Spleen (tissue), 11 donors: Measurements from ENCODE around the gene RTL1. TPM values are rescaled to one million over a fixed set of nuclear protein-coding genes. Genes with fewer than 3 reads are reported as not detected.

Experiments used
- DNase-seq: peaks from one replicate; pipeline ENCODE4 v3.0.0-alpha.2; 2020
- H3K27ac ChIP-seq, 8 donors: fragments of 200-600 bp; sonication (generic) in 7 of 8; 1 replicate in 4 of 8; 2 replicates in 4 of 8; pipeline versions ENCODE4 v1.5.0 to v1.8.0; 2016 to 2021; ENCODE audit warnings: inconsistent platforms in 4 of 8, mild to moderate bottlenecking in 4 of 8, moderate library complexity in 1 of 8
- H3K27me3 ChIP-seq, 7 donors: fragments of 200-600 bp; sonication (generic) in 6 of 7; replicated peaks in 1 of 7; 1 replicate in 4 of 7; 2 replicates in 3 of 7; pipeline versions ENCODE4 v1.5.0 to v1.8.0; 2016 to 2021; ENCODE audit warnings: inconsistent platforms in 3 of 7, mild to moderate bottlenecking in 1 of 7
- H3K36me3 ChIP-seq, 6 donors: fragments of 200-600 bp; sonication (generic) in 5 of 6; 1 replicate in 4 of 6; 2 replicates in 2 of 6; pipeline versions ENCODE4 v1.5.0 to v1.8.0; 2016 to 2021; ENCODE audit warnings: inconsistent platforms in 2 of 6
- H3K4me1 ChIP-seq, 6 donors: fragments of 200-600 bp; sonication (generic) in 5 of 6; 1 replicate in 3 of 6; 2 replicates in 3 of 6; pipeline versions ENCODE4 v1.5.0 to v1.8.0; 2016 to 2021; ENCODE audit warnings: inconsistent platforms in 3 of 6
- H3K4me3 ChIP-seq, 8 donors: fragments of 200-600 bp; sonication (generic) in 7 of 8; 1 replicate in 4 of 8; 2 replicates in 4 of 8; pipeline versions ENCODE4 v1.5.0 to v1.8.0; 2016 to 2021; ENCODE audit warnings: inconsistent platforms in 4 of 8, mild to moderate bottlenecking in 4 of 8, moderate library complexity in 2 of 8
- H3K9me3 ChIP-seq, 8 donors: fragments of 200-600 bp; sonication (generic) in 7 of 8; 1 replicate in 4 of 8; 2 replicates in 4 of 8; pipeline versions ENCODE4 v1.5.0 to v1.8.0; 2016 to 2021; ENCODE audit warnings: inconsistent platforms in 4 of 8
- POLR2A ChIP-seq, 3 donors: fragments of 450-650 bp; IDR thresholded peaks; one replicate each; pipeline ENCODE4 v1.5.1; 2017; ENCODE audit warnings: antibody characterized with exemption in 3 of 3, mild to moderate bottlenecking in 1 of 3
- POLR2AphosphoS5 ChIP-seq, 3 donors: sonication (generic); formaldehyde crosslinking; IDR thresholded peaks; one replicate each; pipeline ENCODE4 v1.5.1; 2017; ENCODE audit warnings: antibody characterized with exemption in 3 of 3
- WGBS, 5 donors: extraction: QIAGEN DNeasy Blood & Tissue Kit in 3 of 5; methylation state at CpG; one replicate each; pipeline versions ENCODE4 v1.1.5 to v1.1.7; 2013 to 2018; 5-methylcytosine and 5-hydroxymethylcytosine counted together
- intact Hi-C: fragments of 100-400 bp; cut with DNase I; formaldehyde crosslinking; loops from one replicate; pipeline ENCODE4 v1.15.0; 2023; ENCODE audit warnings: low total_unique reads
- polyA plus RNA-seq, 3 donors: library from polyadenylated mRNA; stranded (reverse); fragments of 200-250 nt; gene quantifications; one replicate each; pipeline ENCODE4 v1.2.1, GENCODE V29; 2013
- total RNA-seq, 7 donors: library from RNA; depleted of rRNA in 3 of 7; stranded (reverse); fragments of >200 nt in 3 of 7; fragmentation: NEBNext Ultra II Directional in 4 of 7; extraction: Animal tissue kit (Norgen Biotek cat#: 25700) in 4 of 7; gene quantifications; one replicate each; pipeline versions ENCODE4 v1.1.0 to v1.2.1, GENCODE V29; 2016 to 2021
- TF ChIP-seq, protein P1 (sequence below), 11 experiments: fragments of 200-600 bp in 7 of 11; fragments of 450-650 bp in 4 of 11; sonication (generic) in 4 of 11; IDR thresholded peaks in 8 of 11; conservative IDR thresholded peaks in 3 of 11; 1 replicate in 7 of 11; 2 replicates in 4 of 11; pipeline versions ENCODE4 v1.4.0 to v1.8.0; 2016 to 2021; ENCODE audit warnings: antibody characterized with exemption in 11 of 11, inconsistent platforms in 4 of 11, mild to moderate bottlenecking in 1 of 11
- donor health status: healthy with polysubstance abuse.
- donor health status: DM: no; HTN: no; CAD: no; lungs with moderate emphysema.
- donor health status: DM: no; HTN: no; CAD: no.
- donor health status: Bipolar disorder and iron deficiency.
- donor health status: healthy.
- donor health status: DM: no; HTN: no; CAD: no.
- donor health status: DM: yes; HTN: yes; CAD: no.

Gene RTL1
- total and polyA plus RNA-seq, 10 donors: under 0.01 TPM; not detected in 9

DNA sequence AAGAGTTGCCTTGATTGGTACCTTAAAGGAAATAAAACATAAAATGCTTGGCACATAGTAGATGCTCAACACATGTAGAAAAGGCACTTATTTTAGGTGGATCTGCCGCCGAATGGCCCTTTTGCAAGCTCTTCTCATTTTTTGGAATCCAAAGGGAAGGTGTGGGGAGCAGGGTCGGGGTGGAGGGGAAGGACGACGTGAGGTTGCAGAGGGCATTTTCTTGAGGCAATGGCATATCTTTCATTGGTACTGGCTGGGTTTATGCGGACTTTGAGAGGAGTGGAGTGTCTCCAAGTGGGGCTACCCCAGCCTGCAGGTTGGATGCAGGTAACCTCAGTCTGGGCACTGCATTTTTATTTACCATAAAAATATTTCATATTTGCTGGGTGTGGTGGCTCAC lies 8.1 kb downstream of the RTL1 start:
- peaks cover 0 to 36% (median 18%) of the 10 kb centered on the region in 6 donors for H3K4me1 ChIP-seq
- no peaks in the 10 kb centered on the region for H3K36me3 ChIP-seq
- H3K27ac ChIP-seq: no peak overlapping the region
- no peaks in the 10 kb centered on the region for H3K9me3 ChIP-seq
- peak; percentile 25 for DNase-seq
- H3K4me3 ChIP-seq: no peak overlapping the region
- H3K27me3 ChIP-seq: peaks cover 0 to 41% (median 9%) of the 10 kb centered on the region in 7 donors
- no peak for TF ChIP-seq POLR2AphosphoS5 (IDR thresholded peaks at IDR 0.05)
- TF ChIP-seq, protein P1, sequence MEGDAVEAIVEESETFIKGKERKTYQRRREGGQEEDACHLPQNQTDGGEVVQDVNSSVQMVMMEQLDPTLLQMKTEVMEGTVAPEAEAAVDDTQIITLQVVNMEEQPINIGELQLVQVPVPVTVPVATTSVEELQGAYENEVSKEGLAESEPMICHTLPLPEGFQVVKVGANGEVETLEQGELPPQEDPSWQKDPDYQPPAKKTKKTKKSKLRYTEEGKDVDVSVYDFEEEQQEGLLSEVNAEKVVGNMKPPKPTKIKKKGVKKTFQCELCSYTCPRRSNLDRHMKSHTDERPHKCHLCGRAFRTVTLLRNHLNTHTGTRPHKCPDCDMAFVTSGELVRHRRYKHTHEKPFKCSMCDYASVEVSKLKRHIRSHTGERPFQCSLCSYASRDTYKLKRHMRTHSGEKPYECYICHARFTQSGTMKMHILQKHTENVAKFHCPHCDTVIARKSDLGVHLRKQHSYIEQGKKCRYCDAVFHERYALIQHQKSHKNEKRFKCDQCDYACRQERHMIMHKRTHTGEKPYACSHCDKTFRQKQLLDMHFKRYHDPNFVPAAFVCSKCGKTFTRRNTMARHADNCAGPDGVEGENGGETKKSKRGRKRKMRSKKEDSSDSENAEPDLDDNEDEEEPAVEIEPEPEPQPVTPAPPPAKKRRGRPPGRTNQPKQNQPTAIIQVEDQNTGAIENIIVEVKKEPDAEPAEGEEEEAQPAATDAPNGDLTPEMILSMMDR (IDR thresholded peaks at IDR 0.05 in 8 of 11, conservative IDR thresholded peaks at IDR 0.05 in 3 of 11): no peak
- no peak for TF ChIP-seq POLR2A (IDR thresholded peaks at IDR 0.05)
- WGBS, 5 donors: 83 to 95% (median 86%) methylated on average over 6 of the region's 6 CpGs
- intact Hi-C loops: no loop called here

DNA sequence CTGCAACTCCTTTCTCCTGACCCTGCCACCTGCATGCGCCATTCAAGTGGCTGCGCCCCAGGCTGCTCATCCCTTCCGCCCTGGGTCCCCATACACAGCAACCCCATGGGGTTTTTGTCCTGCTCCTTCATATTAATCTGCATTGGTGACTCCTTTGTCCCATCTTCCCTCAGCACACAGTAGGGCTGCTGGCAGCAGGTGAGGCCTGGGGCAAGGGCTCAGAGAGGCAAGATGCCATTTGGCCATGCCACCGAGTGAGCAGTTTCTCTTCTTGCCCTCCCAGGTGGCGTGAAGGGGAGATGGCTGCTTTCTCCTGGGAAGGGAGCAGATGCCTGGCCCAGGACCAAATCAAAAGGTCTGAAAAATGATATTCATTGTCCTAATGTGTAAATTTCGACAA lies 9.1 kb downstream of the RTL1 start:
- Histone ChIP-seq H3K4me3 (no peak overlapping the region), H3K27ac (no peak overlapping the region), H3K4me1 (peaks cover 0 to 26% (median 9%) of the 10 kb centered on the region in 6 donors), H3K9me3 (no peaks in the 10 kb centered on the region), H3K36me3 (no peaks in the 10 kb centered on the region), H3K27me3 (peaks cover 0 to 31% (median 3%) of the 10 kb centered on the region in 7 donors)
- TF ChIP-seq POLR2AphosphoS5 (IDR thresholded peaks at IDR 0.05) (no peak), POLR2A (IDR thresholded peaks at IDR 0.05) (no peak)
- TF ChIP-seq, protein P1 (IDR thresholded peaks at IDR 0.05 in 8 of 11, conservative IDR thresholded peaks at IDR 0.05 in 3 of 11): no peak
- intact Hi-C loops: no loop called here
- WGBS, 5 donors: 87 to 95% (median 92%) methylated on average over 6 of the region's 6 CpGs
- DNase-seq: peak; percentile 40

DNA sequence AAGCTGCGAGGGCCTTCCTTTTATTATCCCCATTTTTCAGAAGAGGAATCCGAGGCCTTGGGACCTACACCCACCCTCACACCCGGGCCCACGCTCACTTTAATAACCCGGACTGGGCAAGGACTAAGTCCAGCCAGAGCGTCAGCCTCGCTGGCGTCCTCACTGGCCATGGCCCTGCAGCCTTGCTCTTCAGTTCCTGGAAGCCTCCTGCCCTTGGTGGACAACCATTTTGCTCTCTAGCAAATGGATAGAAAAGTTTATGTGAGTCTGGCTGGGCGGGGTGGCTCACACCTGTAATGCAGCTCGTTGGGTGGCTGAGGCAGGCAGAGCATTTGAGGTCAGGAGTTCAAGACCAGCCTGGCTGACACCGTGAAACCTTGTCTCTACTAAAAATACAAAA lies 9.8 kb downstream of the RTL1 start:
- Histone ChIP-seq H3K4me3 (no peak overlapping the region), H3K27ac (no peak overlapping the region), H3K36me3 (no peaks in the 10 kb centered on the region), H3K27me3 (peaks cover 0 to 25% (median 0%) of the 10 kb centered on the region in 7 donors), H3K4me1 (peaks cover 0 to 20% (median 3%) of the 10 kb centered on the region in 6 donors), H3K9me3 (no peaks in the 10 kb centered on the region)
- TF ChIP-seq POLR2A (IDR thresholded peaks at IDR 0.05) (no peak), POLR2AphosphoS5 (IDR thresholded peaks at IDR 0.05) (no peak)
- TF ChIP-seq, protein P1 (IDR thresholded peaks at IDR 0.05 in 8 of 11, conservative IDR thresholded peaks at IDR 0.05 in 3 of 11): no peak
- 77 to 87% (median 82%) methylated on average over 11 of the region's 11 CpGs for WGBS, 5 donors
- peak; percentile 41 for DNase-seq
- intact Hi-C loops: no loop called here

DNA sequence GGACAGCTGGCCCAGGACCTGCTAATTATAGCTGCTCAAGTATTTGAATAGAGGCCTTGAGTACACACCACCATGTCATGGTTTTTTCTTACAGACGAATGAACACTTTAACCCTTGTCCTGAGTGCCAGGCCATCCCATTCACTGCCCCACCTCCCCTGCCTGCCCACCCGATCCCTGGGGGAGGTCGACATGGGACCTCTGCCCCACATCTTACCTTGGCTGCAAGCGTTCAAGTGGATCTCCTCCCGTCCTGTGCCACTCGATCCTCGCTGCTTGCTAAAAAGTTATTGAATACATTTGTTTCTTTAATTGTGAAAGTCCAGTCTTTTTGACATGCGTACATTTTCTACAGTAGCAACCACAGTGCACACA lies 10.3 kb downstream of the RTL1 start:
- Histone ChIP-seq H3K4me1 (peaks cover 0 to 14% (median under 1%) of the 10 kb centered on the region in 6 donors), H3K4me3 (no peak overlapping the region), H3K27ac (no peak overlapping the region), H3K27me3 (peaks cover 0 to 19% (median 0%) of the 10 kb centered on the region in 7 donors), H3K36me3 (no peaks in the 10 kb centered on the region), H3K9me3 (no peaks in the 10 kb centered on the region)
- intact Hi-C loops: no loop called here
- TF ChIP-seq POLR2AphosphoS5 (IDR thresholded peaks at IDR 0.05): no peak
- TF ChIP-seq POLR2A (IDR thresholded peaks at IDR 0.05): no peak
- TF ChIP-seq, protein P1 (IDR thresholded peaks at IDR 0.05 in 8 of 11, conservative IDR thresholded peaks at IDR 0.05 in 3 of 11): no peak
- WGBS, 5 donors: 85 to 89% (median 86%) methylated on average over 8 of the region's 8 CpGs
- peak; percentile 27 for DNase-seq
